Calu3 (cell line): ENCODE data around the gene SCEL. TPM values are rescaled to one million over a fixed set of nuclear protein-coding genes. Genes with fewer than 3 reads are reported as not detected.
"Not testable (repeated sequence)": the region's sequence is repeated elsewhere in the genome, so short reads cannot be mapped to it uniquely, and the experiment has no call there.

ENCODE experiments used
- BruUV-seq: library from RNA; stranded (reverse); fragments of 400-500 nt; replicated peaks from 2 replicates; lab custom pipeline; 2021; lab: Mats Ljungman, UMichigan
- CTCF ChIA-PET: fragments of 300-600 bp; sonication (Branson Sonifier 250); formaldehyde crosslinking; loops from one replicate; lab custom pipeline; 2022; ENCODE audit warnings: antibody characterized with exemption; lab: Charles Lee
- DNase-seq: peaks from one replicate; pipeline ENCODE4 v3.0.0; 2022
- H3K27ac Mint-ChIP-seq: one replicate; pipeline ENCODE4 v1.8.0; 2022; ENCODE audit warnings: mixed read lengths; ENCODE audit not compliant: unreplicated experiment
- H3K27me3 Mint-ChIP-seq: one replicate; pipeline ENCODE4 v1.8.0; 2022; ENCODE audit warnings: mixed read lengths; ENCODE audit not compliant: unreplicated experiment
- H3K36me3 Mint-ChIP-seq: one replicate; pipeline ENCODE4 v1.8.0; 2022; ENCODE audit warnings: mild to moderate bottlenecking, moderate library complexity, mixed read lengths; ENCODE audit not compliant: insufficient read depth, unreplicated experiment
- H3K4me1 Mint-ChIP-seq: one replicate; pipeline ENCODE4 v1.8.0; 2022; ENCODE audit warnings: mild to moderate bottlenecking, low read depth, mixed read lengths; ENCODE audit not compliant: unreplicated experiment
- H3K4me3 Mint-ChIP-seq: one replicate; pipeline ENCODE4 v1.8.0; 2022; ENCODE audit warnings: mild to moderate bottlenecking, low read depth, moderate library complexity, mixed read lengths; ENCODE audit not compliant: unreplicated experiment
- H3K9me3 Mint-ChIP-seq: one replicate; pipeline ENCODE4 v1.8.0; 2022; ENCODE audit warnings: low read depth, mixed read lengths; ENCODE audit not compliant: unreplicated experiment
- CTCF ChIP-seq: fragments of 200-600 bp; IDR thresholded peaks from one replicate; pipeline ENCODE4 v1.8.0; 2022; ENCODE audit warnings: antibody characterized with exemption; ENCODE audit not compliant: unreplicated experiment
- intact Hi-C: fragments of 100-400 bp; cut with micrococcal nuclease; formaldehyde crosslinking; loops from one replicate; pipeline ENCODE4 v1.10.0; 2022; ENCODE audit not compliant: unreplicated experiment
- total RNA-seq: library from RNA; stranded (reverse); gene quantifications from 2 replicates; pipeline ENCODE4 v1.2.3, GENCODE V29; 2022

Gene SCEL
- total RNA-seq, 1 experiment from 2014 or later: 5.2 TPM

GRCh38 chr13:77653301-77653700, 117.8 kb downstream of the SCEL start:
- no TSS peak for BruUV-seq
- H3K4me3 Mint-ChIP-seq: no peak overlapping the region
- no peaks in the 10 kb centered on the region for H3K27me3 Mint-ChIP-seq
- CTCF ChIA-PET: no interaction called here
- no peak for DNase-seq
- no peak overlapping the region for H3K27ac Mint-ChIP-seq
- intact Hi-C loops: no loop called here
- H3K36me3 Mint-ChIP-seq: no peaks in the 10 kb centered on the region
- H3K4me1 Mint-ChIP-seq: no peaks in the 10 kb centered on the region
- no peak for TF ChIP-seq CTCF
- no peaks in the 10 kb centered on the region for H3K9me3 Mint-ChIP-seq

GRCh38 chr13:77660016-77660415, 124.5 kb downstream of the SCEL start:
- CTCF ChIA-PET, H3K27ac Mint-ChIP-seq, H3K4me1 Mint-ChIP-seq, BruUV-seq, H3K9me3 Mint-ChIP-seq, H3K36me3 Mint-ChIP-seq, intact Hi-C loops, DNase-seq, H3K27me3 Mint-ChIP-seq, H3K4me3 Mint-ChIP-seq: not testable (repeated sequence)

GRCh38 chr13:77660841-77661250, 125.3 kb downstream of the SCEL start:
- DNase-seq: no peak

GRCh38 chr13:77662301-77662700, 126.8 kb downstream of the SCEL start:
- BruUV-seq, H3K36me3 Mint-ChIP-seq, DNase-seq: not testable (repeated sequence)

More at GRCh38 chr13:77660841-77661250, 125.3 kb downstream of the SCEL start:
- H3K9me3 Mint-ChIP-seq: no peaks in the 10 kb centered on the region
- CTCF ChIA-PET: no interaction called here
- no peaks in the 10 kb centered on the region for H3K27me3 Mint-ChIP-seq
- H3K27ac Mint-ChIP-seq: no peak overlapping the region
- H3K4me3 Mint-ChIP-seq: no peak overlapping the region
- no peak for TF ChIP-seq CTCF
- BruUV-seq: no TSS peak
- intact Hi-C loops: no loop called here
- no peaks in the 10 kb centered on the region for H3K36me3 Mint-ChIP-seq
- H3K4me1 Mint-ChIP-seq: no peaks in the 10 kb centered on the region

GRCh38 chr13:77662831-77663230, 127.3 kb downstream of the SCEL start:
- H3K9me3 Mint-ChIP-seq, DNase-seq, H3K27me3 Mint-ChIP-seq, BruUV-seq, H3K4me1 Mint-ChIP-seq, H3K4me3 Mint-ChIP-seq, H3K27ac Mint-ChIP-seq, CTCF ChIA-PET, H3K36me3 Mint-ChIP-seq, intact Hi-C loops: not testable (repeated sequence)

More at GRCh38 chr13:77662301-77662700, 126.8 kb downstream of the SCEL start:
- intact Hi-C loops, H3K27me3 Mint-ChIP-seq, H3K4me1 Mint-ChIP-seq, H3K4me3 Mint-ChIP-seq, CTCF ChIA-PET, H3K9me3 Mint-ChIP-seq, H3K27ac Mint-ChIP-seq: not testable (repeated sequence)

- H3K9me3 Mint-ChIP-seq: no peaks in the 10 kb centered on the region
- CTCF ChIA-PET: no interaction called here
- BruUV-seq: no TSS peak
Measured at GRCh38 chr13:77674852-77675251, 139.3 kb downstream of the SCEL start.

More at GRCh38 chr13:77674852-77675251, 139.3 kb downstream of the SCEL start:
- H3K36me3 Mint-ChIP-seq: no peaks in the 10 kb centered on the region
- no peaks in the 10 kb centered on the region for H3K4me1 Mint-ChIP-seq
- TF ChIP-seq CTCF: no peak
- no peak overlapping the region for H3K4me3 Mint-ChIP-seq
- intact Hi-C loops: no loop called here
- no peaks in the 10 kb centered on the region for H3K27me3 Mint-ChIP-seq
- no peak overlapping the region for H3K27ac Mint-ChIP-seq
- no peak for DNase-seq
